H9 (cell line): ENCODE results near the gene CFAP46. TPM values are rescaled to one million over a fixed set of nuclear protein-coding genes. Genes with fewer than 3 reads are reported as not detected.
A peak's percentile ranks its signal among the peaks of the same experiment; 100 is the strongest.

ENCODE experiments used
- DNase-seq: peaks from one replicate; pipeline ENCODE4 v3.0.0-alpha.2; 2017
- H2AFZ ChIP-seq: one replicate; pipeline ENCODE4 v1.6.1; 2013; ENCODE audit warnings: mild to moderate bottlenecking, low read length, control low read depth, moderate library complexity
- H2AK5ac ChIP-seq: 2 replicates; pipeline ENCODE4 v1.6.1; 2013; ENCODE audit warnings: low read length, control low read depth, mixed read lengths; ENCODE audit not compliant: insufficient read length
- H2BK120ac ChIP-seq: one replicate; pipeline ENCODE4 v1.6.1; 2013; ENCODE audit warnings: low read depth, mild to moderate bottlenecking, low read length, control low read depth, inconsistent platforms; ENCODE audit not compliant: poor library complexity, severe bottlenecking
- H2BK12ac ChIP-seq: 2 replicates; pipeline ENCODE4 v1.6.1; 2013; ENCODE audit warnings: low read length, control low read depth, mixed read lengths, low read depth; ENCODE audit not compliant: insufficient read length
- H2BK15ac ChIP-seq: 2 replicates; pipeline ENCODE4 v1.6.1; 2013; ENCODE audit warnings: low read depth, low read length, control low read depth
- H2BK20ac ChIP-seq: one replicate; pipeline ENCODE4 v1.6.1; 2013; ENCODE audit warnings: low read depth, mild to moderate bottlenecking, low read length, control low read depth, inconsistent platforms; ENCODE audit not compliant: poor library complexity, severe bottlenecking
- H2BK5ac ChIP-seq: 2 replicates; pipeline ENCODE4 v1.6.1; 2013; ENCODE audit warnings: low read length, control low read depth, mixed read lengths; ENCODE audit not compliant: insufficient read length
- H3K14ac ChIP-seq: 2 replicates; pipeline ENCODE4 v1.6.1; 2013; ENCODE audit warnings: low read length, control low read depth; ENCODE audit not compliant: insufficient read depth
- H3K18ac ChIP-seq: 2 replicates; pipeline ENCODE4 v1.6.1; 2013; ENCODE audit warnings: low read depth, mild to moderate bottlenecking, mixed read lengths, low read length, control low read depth; ENCODE audit not compliant: insufficient read length
- H3K23ac ChIP-seq: 2 replicates; pipeline ENCODE4 v1.6.1; 2013; ENCODE audit warnings: low read length, control low read depth, mixed read lengths, low read depth; ENCODE audit not compliant: insufficient read length
- H3K23me2 ChIP-seq: 2 replicates; pipeline ENCODE4 v1.6.1; 2013; ENCODE audit warnings: low read depth, mild to moderate bottlenecking, mixed read lengths, low read length, control low read depth; ENCODE audit not compliant: insufficient read length, poor library complexity, severe bottlenecking
- H3K27ac ChIP-seq: 2 replicates; pipeline ENCODE4 v1.5.1; 2013; ENCODE audit warnings: low read length, control low read depth, mixed read lengths, low read depth; ENCODE audit not compliant: insufficient read length
- H3K27me3 ChIP-seq: 2 replicates; pipeline ENCODE4 v1.6.1; 2013; ENCODE audit warnings: low read length, control low read depth, inconsistent platforms; ENCODE audit not compliant: insufficient read depth
- H3K4ac ChIP-seq: 2 replicates; pipeline ENCODE4 v1.6.1; 2013; ENCODE audit warnings: low read depth, mild to moderate bottlenecking, control low read depth, inconsistent platforms, low read length, moderate library complexity
- H3K4me1 ChIP-seq: 2 replicates; pipeline ENCODE4 v1.6.1; 2013; ENCODE audit warnings: low read length, control low read depth, inconsistent platforms; ENCODE audit not compliant: insufficient read depth
- H3K4me2 ChIP-seq: 2 replicates; pipeline ENCODE4 v1.6.1; 2013; ENCODE audit warnings: low read length, control low read depth, mixed read lengths; ENCODE audit not compliant: insufficient read length, insufficient read depth
- H3K56ac ChIP-seq: 2 replicates; pipeline ENCODE4 v1.6.1; 2013; ENCODE audit warnings: low read depth, mild to moderate bottlenecking, mixed read lengths, low read length, control low read depth; ENCODE audit not compliant: insufficient read length
- H3K79me1 ChIP-seq: 2 replicates; pipeline ENCODE4 v1.6.1; 2013; ENCODE audit warnings: low read depth, mild to moderate bottlenecking, moderate library complexity, low read length, control low read depth, inconsistent platforms; ENCODE audit not compliant: insufficient read depth, poor library complexity, severe bottlenecking
- H3K79me2 ChIP-seq: 2 replicates; pipeline ENCODE4 v1.6.1; 2013; ENCODE audit warnings: low read length, control low read depth, inconsistent platforms; ENCODE audit not compliant: insufficient read depth
- H3K9ac ChIP-seq: 2 replicates; pipeline ENCODE4 v1.6.1; 2013; ENCODE audit warnings: low read length, control low read depth, mixed read lengths; ENCODE audit not compliant: insufficient read length; ENCODE audit errors: extremely low read depth
- H3K9me3 ChIP-seq: one replicate; pipeline ENCODE4 v1.6.1; 2013; ENCODE audit warnings: low read depth, low read length, inconsistent platforms; ENCODE audit not compliant: control insufficient read depth
- H3T11ph ChIP-seq: one replicate; pipeline ENCODE4 v1.6.1; 2013; ENCODE audit warnings: mild to moderate bottlenecking, low read length, control low read depth, inconsistent platforms
- H4K20me1 ChIP-seq: one replicate; pipeline ENCODE4 v1.6.1; 2013; ENCODE audit not compliant: control insufficient read depth, insufficient read length, insufficient read depth
- H4K5ac ChIP-seq: 2 replicates; pipeline ENCODE4 v1.6.1; 2013; ENCODE audit warnings: low read depth, mild to moderate bottlenecking, mixed read lengths, low read length, control low read depth; ENCODE audit not compliant: insufficient read length
- H4K8ac ChIP-seq: replicated peaks from 2 replicates; pipeline ENCODE4 v1.6.1; 2013; ENCODE audit warnings: low read length, control low read depth, mixed read lengths, low read depth; ENCODE audit not compliant: insufficient read length
- H4K91ac ChIP-seq: 2 replicates; pipeline ENCODE4 v1.6.1; 2013; ENCODE audit warnings: low read depth, mild to moderate bottlenecking, moderate library complexity, mixed read lengths, low read length, control low read depth; ENCODE audit not compliant: insufficient read length
- H3K27ac Mint-ChIP-seq, 3 experiments: 2 replicates in 2 of 3; 3 replicates in 1 of 3; pipeline ENCODE4 v1.8.0; 2020 to 2021; ENCODE audit warnings: mixed read lengths in 3 of 3, mild to moderate bottlenecking in 1 of 3, moderate library complexity in 1 of 3
- H3K27me3 Mint-ChIP-seq: 2 replicates; pipeline ENCODE4 v1.8.0; 2021; ENCODE audit warnings: low read depth, mild to moderate bottlenecking, moderate library complexity, mixed read lengths
- H3K36me3 Mint-ChIP-seq, 3 experiments: 2 replicates in 2 of 3; 3 replicates in 1 of 3; pipeline ENCODE4 v1.8.0; 2020 to 2021; ENCODE audit warnings: low read depth in 3 of 3, mixed read lengths in 3 of 3; ENCODE audit not compliant: insufficient read depth in 1 of 3
- H3K4me1 Mint-ChIP-seq, 2 experiments: 2 replicates each; pipeline ENCODE4 v1.8.0; 2020; ENCODE audit warnings: mixed read lengths in 2 of 2
- H3K4me3 Mint-ChIP-seq, 2 experiments: 2 replicates in 1 of 2; 3 replicates in 1 of 2; pipeline ENCODE4 v1.8.0; 2020 to 2021; ENCODE audit warnings: mild to moderate bottlenecking in 2 of 2, mixed read lengths in 2 of 2, moderate library complexity in 1 of 2
- H3K9me3 Mint-ChIP-seq, 2 experiments: 2 replicates in 1 of 2; 3 replicates in 1 of 2; pipeline ENCODE4 v1.8.0; 2020; ENCODE audit warnings: mild to moderate bottlenecking in 2 of 2, mixed read lengths in 2 of 2, moderate library complexity in 1 of 2
- WGBS: extraction: QIAGEN DNeasy Blood & Tissue Kit; methylation state at CpG from one replicate; pipeline ENCODE4 v1.1.7; 2013; ENCODE audit warnings: missing lambda C conversion rate, low lambda C conversion rate, mixed read lengths; ENCODE audit not compliant: insufficient read length; ENCODE audit errors: extremely low coverage; 5-methylcytosine and 5-hydroxymethylcytosine counted together
- total RNA-seq: library from RNA; stranded (reverse); gene quantifications from 2 replicates; pipeline ENCODE4 v1.2.1, GENCODE V29; 2021
- TF ChIP-seq, protein P1 (sequence below): fragments of 200-600 bp; sonication (generic); conservative IDR thresholded peaks from 3 replicates; pipeline ENCODE4 v1.8.0; 2021; ENCODE audit warnings: antibody characterized with exemption, mild to moderate bottlenecking

CFAP46 gene
- total RNA-seq, 1 experiment from 2014 or later = 3.1 TPM

GRCh38 chr10:132850246-132850645 is 92.1 kb downstream of the CFAP46 start:
- H3K27me3 Mint-ChIP-seq = peaks cover 2% of the 10 kb centered on the region
- no peak overlapping the region for H3K18ac ChIP-seq
- no peak overlapping the region for H4K91ac ChIP-seq
- H3K27ac Mint-ChIP-seq = no peak overlapping the region
- no peaks in the 10 kb centered on the region for H4K20me1 ChIP-seq
- no peak overlapping the region for H3K4me2 ChIP-seq
- no peak overlapping the region for H4K8ac ChIP-seq
- H3K9me3 ChIP-seq = no peaks in the 10 kb centered on the region
- no peak overlapping the region for H2BK20ac ChIP-seq
- H4K5ac ChIP-seq = no peak overlapping the region
- H3K27ac ChIP-seq = no peak overlapping the region
- no peak overlapping the region for H3K56ac ChIP-seq
- H3K36me3 Mint-ChIP-seq = no peaks in the 10 kb centered on the region
- no peaks in the 10 kb centered on the region for H3K79me2 ChIP-seq
- H3K23me2 ChIP-seq = no peaks in the 10 kb centered on the region
- no peak overlapping the region for H3K23ac ChIP-seq
- no peak overlapping the region for H2BK12ac ChIP-seq
- H3K4ac ChIP-seq = no peak overlapping the region
- H2BK15ac ChIP-seq = no peak overlapping the region
- H3K27me3 ChIP-seq = no peaks in the 10 kb centered on the region
- H2AK5ac ChIP-seq = no peak overlapping the region
- DNase-seq = peak; percentile 24
- H3K4me3 Mint-ChIP-seq = no peak overlapping the region
- no peak overlapping the region for H3K9ac ChIP-seq
- H2AFZ ChIP-seq = no peak overlapping the region
- H3K4me1 Mint-ChIP-seq = peaks cover 0 to 12% of the 10 kb centered on the region in 2 experiments; a peak in 3 of 4 replicates
- peaks cover 0 to 2% of the 10 kb centered on the region in 2 experiments; a peak in 1 of 5 replicates for H3K9me3 Mint-ChIP-seq
- no peak overlapping the region for H2BK5ac ChIP-seq
- WGBS = no CpG with 5 or more reads among the region's 15 CpGs
- H3T11ph ChIP-seq = no peak overlapping the region
- H3K14ac ChIP-seq = no peak overlapping the region
- TF ChIP-seq, protein P1, sequence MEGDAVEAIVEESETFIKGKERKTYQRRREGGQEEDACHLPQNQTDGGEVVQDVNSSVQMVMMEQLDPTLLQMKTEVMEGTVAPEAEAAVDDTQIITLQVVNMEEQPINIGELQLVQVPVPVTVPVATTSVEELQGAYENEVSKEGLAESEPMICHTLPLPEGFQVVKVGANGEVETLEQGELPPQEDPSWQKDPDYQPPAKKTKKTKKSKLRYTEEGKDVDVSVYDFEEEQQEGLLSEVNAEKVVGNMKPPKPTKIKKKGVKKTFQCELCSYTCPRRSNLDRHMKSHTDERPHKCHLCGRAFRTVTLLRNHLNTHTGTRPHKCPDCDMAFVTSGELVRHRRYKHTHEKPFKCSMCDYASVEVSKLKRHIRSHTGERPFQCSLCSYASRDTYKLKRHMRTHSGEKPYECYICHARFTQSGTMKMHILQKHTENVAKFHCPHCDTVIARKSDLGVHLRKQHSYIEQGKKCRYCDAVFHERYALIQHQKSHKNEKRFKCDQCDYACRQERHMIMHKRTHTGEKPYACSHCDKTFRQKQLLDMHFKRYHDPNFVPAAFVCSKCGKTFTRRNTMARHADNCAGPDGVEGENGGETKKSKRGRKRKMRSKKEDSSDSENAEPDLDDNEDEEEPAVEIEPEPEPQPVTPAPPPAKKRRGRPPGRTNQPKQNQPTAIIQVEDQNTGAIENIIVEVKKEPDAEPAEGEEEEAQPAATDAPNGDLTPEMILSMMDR = no peak
- no peaks in the 10 kb centered on the region for H3K79me1 ChIP-seq
- H2BK120ac ChIP-seq = no peak overlapping the region
- no peaks in the 10 kb centered on the region for H3K4me1 ChIP-seq
